HG02938 (cell line): ENCODE data around the gene TRIM39.
A peak's percentile ranks its signal among the peaks of the same experiment; 100 is the strongest.
"Not testable (repeated sequence)": the region's sequence is repeated elsewhere in the genome, so short reads cannot be mapped to it uniquely, and the experiment has no call there.

ENCODE experiments used
- ATAC-seq: cut with Tn5 transposase; IDR thresholded peaks from one replicate; pipeline ENCODE4 v1.9.1; 2021; ENCODE audit warnings: mild to moderate bottlenecking, moderate library complexity; ENCODE audit not compliant: unreplicated experiment

The TRIM39 gene

GRCh38 chr6:30326526-30327231, at the start of gene TRIM39:
Gene TRIM39 (plus strand): TSS chr6:30326927. CDS start chr6:30329318, 2,391 bp downstream.
- ATAC-seq = peak; percentile 69

GRCh38 chr6:30280988-30281387, 45.7 kb upstream of the TRIM39 start:
- ATAC-seq = not testable (repeated sequence)

GRCh38 chr6:30282522-30282921, 44.2 kb upstream of the TRIM39 start:
- ATAC-seq = no peak

- no peak for ATAC-seq
Observed at GRCh38 chr6:30283761-30284160, 43.0 kb upstream of the TRIM39 start.

- ATAC-seq = no peak
Observed at GRCh38 chr6:30287139-30287538, 39.6 kb upstream of the TRIM39 start.

- ATAC-seq = no peak
Observed at GRCh38 chr6:30295837-30296236, 30.9 kb upstream of the TRIM39 start.

- ATAC-seq = no peak
Observed at GRCh38 chr6:30304002-30304401, 22.7 kb upstream of the TRIM39 start.

GRCh38 chr6:30311101-30311500, 15.6 kb upstream of the TRIM39 start:
- ATAC-seq = no peak

- no peak for ATAC-seq
Observed at GRCh38 chr6:30311671-30312070, 15.1 kb upstream of the TRIM39 start.

- ATAC-seq = no peak
Observed at GRCh38 chr6:30312266-30312665, 14.5 kb upstream of the TRIM39 start.

GRCh38 chr6:30312676-30313321, 13.9 kb upstream of the TRIM39 start:
- no peak for ATAC-seq

GRCh38 chr6:30315156-30315555, 11.6 kb upstream of the TRIM39 start:
- ATAC-seq = no peak

GRCh38 chr6:30317913-30318589, 8.7 kb upstream of the TRIM39 start:
- no peak for ATAC-seq

GRCh38 chr6:30319146-30319835, 7.4 kb upstream of the TRIM39 start:
- no peak for ATAC-seq

- no peak for ATAC-seq
Observed at GRCh38 chr6:30321692-30322388, 4.9 kb upstream of the TRIM39 start.

GRCh38 chr6:30322527-30323501, 3.9 kb upstream of the TRIM39 start:
- ATAC-seq = no peak

- ATAC-seq = no peak
Observed at GRCh38 chr6:30323806-30324205, 2.9 kb upstream of the TRIM39 start.

- ATAC-seq = no peak
Observed at GRCh38 chr6:30325150-30325872, 1.4 kb upstream of the TRIM39 start.
